HG03196 (cell line): ENCODE measurements around the gene ZFAND3.

Source experiments
- ATAC-seq: cut with Tn5 transposase; IDR thresholded peaks from one replicate; pipeline ENCODE4 v1.9.1; 2021; ENCODE audit not compliant: unreplicated experiment

Gene ZFAND3, protein sequence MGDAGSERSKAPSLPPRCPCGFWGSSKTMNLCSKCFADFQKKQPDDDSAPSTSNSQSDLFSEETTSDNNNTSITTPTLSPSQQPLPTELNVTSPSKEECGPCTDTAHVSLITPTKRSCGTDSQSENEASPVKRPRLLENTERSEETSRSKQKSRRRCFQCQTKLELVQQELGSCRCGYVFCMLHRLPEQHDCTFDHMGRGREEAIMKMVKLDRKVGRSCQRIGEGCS

GRCh38 chr6:37819177-37819801 is at the start of gene ZFAND3:
ZFAND3 (plus strand) TSS chr6:37819727; CDS start chr6:37819946, 219 bp downstream.
- peak; percentile 85 for ATAC-seq

DNA sequence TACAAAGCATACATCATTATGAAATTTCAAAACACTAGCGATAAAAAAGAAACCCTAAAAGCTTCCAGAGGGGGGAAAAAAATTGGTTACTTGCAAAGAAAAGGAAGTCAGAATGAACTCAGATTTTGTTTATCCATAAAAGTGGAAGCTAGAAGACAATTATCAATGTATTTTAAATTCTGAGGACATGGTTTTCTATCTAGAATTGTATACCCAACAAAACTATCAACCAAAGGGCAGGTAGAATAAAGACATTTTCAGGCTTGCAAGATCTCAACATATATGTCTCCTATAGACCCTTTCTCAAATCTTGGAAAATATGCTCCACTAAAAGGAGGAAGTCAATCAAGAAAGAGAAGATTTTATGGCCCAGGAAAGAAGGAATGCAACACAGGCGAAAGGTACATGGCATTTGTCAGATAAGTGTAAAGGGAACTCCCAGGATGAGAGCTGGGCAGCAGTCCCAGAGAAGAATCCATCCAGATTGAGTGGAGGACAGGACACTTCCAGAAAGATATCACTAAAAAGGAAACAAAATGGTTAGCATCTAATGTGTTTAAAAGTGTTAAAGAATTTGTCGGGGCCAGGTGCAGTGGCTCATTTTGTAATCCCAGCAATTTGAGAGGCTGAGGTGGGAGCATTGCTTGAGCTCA is 45.4 kb upstream of the ZFAND3 start:
- ATAC-seq = no peak

DNA sequence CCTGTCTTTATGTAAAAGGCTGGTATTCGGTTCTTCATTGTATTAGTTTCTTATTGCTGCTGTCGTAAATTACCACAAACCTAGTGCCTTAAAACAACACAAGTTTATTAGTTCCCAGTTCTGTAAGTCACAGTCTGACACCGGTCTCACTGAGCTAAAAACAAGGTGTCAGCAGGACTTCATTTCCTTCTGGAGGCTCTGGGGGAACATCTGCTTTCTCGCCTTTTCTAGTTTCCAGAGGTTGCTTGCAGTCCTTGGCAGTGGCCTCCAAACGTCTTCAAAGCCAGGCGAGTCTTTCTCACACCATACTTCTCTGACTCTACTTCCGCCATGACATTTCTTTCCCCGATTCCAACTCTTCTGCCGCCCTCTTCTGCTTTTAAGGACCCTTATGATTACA is 43.0 kb upstream of the ZFAND3 start:
- ATAC-seq = no peak

DNA sequence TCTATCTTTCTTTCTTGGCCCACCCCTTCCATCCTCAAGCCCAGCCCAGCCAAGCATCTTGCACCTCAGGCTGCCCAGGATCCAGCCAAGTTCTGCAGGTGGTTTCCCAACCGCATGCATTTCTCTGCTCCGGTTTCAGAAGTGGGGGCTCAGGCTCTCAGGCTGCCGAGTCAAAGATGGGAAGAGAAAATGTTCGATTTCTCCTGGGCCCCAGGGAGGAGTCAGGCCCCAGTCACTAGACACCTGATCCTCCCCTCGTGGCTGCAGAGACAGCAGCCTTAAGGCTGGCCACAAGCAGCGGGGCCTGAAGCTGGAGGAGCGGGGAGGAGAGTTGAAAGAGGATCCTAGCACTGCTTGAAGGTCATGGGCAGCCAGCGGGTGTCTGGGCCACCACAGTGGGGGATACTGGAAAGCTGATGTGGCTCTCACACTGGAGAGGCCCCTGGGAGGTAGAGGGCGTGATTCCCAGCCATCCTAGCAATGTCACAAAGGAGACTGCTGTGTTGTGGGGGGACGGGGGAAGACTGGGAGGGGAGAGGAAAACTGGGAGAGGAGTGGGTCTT is 42.2 kb upstream of the ZFAND3 start:
- ATAC-seq = no peak

DNA sequence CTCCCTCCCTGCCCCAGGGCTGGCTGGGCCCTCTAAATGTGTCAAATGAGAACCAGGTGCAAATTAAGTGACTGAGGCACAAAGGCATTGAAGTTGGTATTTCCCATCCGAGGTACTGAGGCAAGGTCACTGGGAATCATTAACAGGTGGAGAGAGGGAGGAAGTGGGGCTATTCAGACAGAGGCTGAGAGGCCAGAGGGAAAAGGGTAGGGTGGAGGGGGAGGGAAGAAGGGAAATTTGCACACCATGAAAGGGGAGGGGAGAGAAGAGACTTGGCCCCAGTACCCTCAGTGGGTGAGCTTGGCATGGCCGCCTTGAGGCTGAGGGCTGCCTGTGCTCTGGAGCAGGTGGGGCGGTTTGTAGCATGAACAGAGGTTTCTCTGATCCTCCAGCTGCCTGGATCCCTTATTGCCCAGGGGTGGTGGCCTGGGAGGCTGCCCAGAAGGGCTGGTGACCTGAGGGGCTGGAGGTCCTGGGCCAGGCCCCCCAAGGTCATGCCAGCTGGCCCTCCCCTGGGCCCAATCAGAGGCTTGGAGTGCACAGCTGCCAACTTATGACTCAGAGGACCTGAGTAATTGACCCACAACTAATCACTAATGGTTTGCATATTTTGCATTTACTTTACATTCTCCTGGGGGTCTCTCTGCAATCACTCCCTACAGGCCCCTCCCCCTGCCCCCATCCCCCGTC is 40.3 kb upstream of the ZFAND3 start:
- no peak for ATAC-seq

DNA sequence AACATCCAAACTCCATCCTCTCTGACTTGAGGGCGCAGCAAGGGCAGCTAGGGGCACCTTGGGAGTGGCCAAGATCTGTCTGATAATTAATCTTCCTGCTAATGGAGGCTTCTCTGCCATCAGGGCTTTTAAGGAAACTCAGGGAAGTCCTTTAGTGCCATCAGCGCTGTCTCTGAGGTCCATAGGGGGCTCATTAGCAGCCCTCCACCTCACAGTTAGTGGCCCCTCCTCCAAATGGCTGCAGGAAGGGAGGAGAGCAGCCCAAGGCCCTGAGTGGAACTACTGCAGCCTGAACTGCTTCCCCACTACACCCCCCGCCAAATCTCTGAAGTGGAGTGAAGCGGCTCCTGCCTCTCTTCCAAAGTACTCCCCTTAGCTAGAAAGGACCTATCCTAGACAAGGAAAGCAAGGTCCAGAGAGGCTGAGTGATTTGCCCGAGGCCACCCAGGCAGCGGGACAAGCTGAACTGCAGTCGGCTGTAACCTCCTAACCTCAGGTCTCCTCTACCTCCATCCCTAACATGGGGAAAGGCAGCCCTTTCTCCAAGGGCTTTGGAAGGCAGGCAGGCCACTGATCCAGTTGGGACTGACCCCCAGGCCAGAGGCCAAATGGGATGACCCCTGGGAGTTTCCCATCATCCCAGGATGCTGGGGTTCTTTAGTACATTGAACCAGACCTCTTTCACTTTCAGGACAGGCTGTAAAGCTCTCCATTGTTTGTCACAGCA is 39.5 kb upstream of the ZFAND3 start:
- no peak for ATAC-seq

GRCh38 chr6:37781788-37782187 is 37.7 kb upstream of the ZFAND3 start:
- ATAC-seq = no peak

GRCh38 chr6:37783025-37783855 is 36.3 kb upstream of the ZFAND3 start:
- ATAC-seq = no peak

DNA sequence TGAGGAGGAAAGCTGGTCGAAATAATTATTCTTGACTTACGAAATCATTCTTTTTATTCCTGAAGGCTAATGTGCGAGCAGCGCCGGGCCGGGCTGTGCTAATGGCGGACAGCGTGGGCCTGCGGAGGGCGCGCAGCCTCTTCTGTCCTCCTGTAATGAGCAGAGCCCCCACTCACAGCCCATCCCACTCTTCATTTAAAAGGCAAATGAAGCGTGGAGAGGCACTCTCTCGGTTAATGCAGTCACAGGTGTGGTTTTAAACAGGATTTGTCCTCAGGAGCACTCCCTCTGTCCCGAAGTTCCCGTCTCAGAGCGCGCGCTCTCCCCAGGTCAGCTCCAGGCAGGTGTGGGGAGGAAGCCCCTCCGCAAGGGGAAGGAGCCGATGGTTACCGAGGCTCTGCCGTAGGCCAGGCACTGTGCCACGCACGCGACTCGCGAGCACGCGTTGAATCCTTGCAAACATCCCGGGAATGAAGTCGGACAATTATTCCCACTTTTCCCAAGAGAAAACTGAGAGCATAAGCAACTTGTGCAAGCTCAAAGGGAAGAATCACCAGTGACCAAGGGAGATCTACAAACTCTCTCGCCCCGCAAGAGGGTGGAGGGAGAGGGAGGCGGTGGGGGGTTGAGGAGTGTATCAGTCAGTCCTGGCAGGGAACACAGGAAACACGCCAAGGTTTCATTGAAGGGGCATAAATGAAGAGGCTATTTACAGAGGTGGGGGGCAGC is 35.5 kb upstream of the ZFAND3 start:
- no peak for ATAC-seq

DNA sequence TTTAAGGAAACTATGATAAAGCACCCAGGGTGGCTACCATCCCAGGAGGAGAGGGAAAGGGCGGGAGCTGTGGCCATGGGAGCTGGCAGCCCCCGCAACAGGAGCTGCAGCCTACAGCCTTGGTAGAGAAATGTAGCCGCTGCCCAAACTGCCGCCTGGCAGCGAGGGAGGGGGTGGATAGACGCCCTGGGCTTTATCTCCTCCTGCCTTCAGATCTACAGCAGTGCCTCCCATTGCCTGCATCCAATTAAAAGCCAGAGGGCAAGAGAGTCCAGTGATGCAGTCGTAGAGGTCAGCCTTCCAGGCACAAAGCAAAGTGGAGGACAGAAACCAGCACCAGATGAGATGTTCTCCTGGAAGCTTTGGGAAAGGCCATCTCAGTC is 35.0 kb upstream of the ZFAND3 start:
- no peak for ATAC-seq

DNA sequence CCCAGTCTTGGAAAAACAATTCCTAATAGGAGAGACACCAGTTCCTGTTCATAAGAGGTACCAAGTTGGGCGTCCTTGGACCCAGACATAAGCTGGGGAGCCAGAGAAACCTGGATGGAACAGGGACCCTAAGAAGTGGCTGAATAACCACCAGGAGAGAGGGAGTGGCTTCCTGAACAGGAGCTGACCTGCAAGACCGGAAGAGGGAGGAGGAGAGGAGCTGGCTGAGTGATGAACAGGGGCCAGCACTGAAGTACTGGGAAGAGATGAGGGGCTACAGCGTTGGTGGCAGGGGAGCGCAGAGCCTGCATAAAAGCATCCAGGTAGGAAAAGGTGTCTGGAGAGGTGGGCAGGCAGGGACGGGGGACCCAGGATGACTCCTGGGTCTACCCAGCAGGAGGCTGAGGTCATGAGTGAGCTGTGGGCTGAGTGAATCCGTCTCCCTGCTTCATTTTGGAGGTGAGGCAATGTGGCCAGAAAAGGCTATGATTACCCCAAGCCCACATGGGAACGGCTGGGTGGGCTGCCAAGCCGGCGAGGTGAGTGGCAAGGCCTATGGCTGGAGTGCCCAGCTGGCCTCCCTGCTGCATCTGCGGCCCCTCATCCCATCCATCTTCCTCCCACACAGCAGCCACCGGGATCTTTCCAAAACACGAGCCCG is 34.4 kb upstream of the ZFAND3 start:
- no peak for ATAC-seq

DNA sequence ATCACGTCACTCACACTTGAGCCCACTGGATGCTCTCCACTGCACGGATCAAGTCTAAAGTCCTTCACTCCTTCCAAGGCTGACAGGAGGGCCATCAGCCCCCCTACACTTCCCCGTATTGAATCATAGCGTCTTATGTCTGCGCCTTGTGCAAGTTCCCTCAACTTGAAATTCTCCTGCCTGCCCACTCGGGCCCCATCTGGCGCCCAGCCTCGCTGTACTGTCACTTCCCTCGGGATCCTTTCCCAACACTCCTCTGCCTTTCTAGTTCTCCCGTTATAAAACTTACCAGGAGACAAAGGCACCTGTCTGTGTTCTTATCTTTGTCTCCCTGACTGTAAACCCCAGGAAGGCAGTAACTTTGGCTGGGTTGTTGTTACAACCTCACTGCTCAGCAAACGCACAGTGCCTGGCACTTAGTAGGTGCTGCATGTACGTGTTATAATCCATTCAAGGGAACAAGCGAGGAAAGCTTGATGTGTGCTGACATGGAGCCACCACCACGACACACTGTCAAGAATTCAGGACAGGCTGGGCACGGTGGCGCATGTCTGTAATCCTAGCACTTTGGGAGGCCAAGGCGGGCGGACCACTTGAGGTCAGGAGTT is 33.8 kb upstream of the ZFAND3 start:
- no peak for ATAC-seq

- no peak for ATAC-seq
Measured at GRCh38 chr6:37787216-37787615, 32.3 kb upstream of the ZFAND3 start.

DNA sequence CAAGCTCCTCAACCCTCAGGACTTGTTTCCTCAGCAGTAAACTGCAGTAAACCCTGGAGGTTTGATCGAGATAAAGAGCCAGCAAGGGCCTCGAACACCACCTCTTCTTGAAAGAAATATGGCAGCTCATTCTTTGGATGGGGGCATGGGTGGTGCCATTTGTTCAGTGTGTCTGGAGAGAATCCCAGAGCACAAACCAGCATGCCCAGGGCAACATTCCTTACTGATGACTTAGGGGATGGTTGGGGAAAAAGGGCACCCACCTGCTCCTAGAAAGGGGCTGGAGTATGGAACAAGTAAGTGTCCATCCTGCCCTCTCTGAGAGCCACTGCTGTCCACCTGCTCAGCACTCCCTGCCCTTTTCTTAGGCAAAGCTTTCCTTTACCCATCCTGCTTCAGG is 31.3 kb upstream of the ZFAND3 start:
- no peak for ATAC-seq

DNA sequence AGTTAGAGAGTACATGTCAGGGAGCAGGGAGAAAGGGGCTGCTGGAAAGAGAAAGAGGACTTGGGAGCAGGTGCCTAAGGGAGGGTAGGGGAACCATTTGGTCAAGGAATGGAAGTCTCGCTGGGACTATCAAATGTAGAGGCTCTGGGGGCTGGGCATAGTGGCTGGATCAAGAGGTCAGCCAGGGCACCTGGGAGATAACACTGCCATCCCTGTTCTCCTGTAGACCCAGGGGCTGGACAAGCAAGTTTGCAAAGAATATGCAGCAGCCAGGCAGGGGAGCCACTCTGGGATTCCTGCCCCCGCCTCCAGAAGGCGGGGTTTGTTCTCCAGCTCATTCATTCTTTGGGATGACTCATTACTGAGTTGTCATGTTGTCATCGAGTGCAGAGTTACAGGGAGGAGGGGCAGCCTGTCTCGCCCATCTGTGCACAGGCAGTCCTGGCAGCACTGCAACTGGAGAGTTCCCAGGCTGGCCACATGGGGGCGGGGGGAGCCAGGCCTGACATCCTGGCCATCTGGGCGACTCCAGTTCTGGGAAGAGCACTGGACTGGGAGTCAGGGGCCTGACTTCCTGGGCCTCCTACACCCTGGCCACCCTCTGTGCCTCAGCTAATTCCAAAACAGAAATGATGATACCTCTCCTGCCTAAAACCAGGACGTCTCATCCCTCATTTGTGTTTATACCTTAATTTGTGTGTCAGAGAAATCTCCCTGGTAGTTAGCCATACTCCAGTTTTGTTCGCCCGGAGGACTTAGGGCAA is 28.2 kb upstream of the ZFAND3 start:
- peak; percentile 92 for ATAC-seq

DNA sequence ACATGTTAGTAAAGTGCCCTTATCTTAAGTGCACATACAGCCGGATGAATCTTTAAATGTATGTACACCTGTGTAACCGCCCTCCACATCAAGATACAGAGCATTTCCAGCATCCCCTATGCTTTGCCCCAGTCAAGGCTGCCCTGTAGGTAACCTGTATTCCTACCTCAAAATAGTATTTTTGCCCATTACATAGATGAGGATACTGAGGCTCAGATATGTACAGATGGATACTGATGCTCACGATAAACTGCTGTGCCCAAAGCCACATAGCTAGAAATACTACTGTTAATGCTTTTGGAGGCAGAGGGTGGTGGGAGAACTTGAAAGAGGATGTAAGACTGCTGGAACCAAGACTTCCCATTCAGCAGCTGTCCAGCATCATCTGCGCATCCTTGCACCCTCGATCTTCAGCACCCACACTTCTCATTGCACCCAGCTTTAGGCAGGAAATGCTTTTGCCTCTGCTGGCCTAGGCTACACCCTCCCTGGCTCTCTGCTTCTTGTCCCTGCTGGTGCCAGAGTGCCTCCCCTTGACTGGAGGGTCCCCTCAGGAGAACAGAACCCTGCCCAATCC is 27.0 kb upstream of the ZFAND3 start:
- ATAC-seq = no peak

DNA sequence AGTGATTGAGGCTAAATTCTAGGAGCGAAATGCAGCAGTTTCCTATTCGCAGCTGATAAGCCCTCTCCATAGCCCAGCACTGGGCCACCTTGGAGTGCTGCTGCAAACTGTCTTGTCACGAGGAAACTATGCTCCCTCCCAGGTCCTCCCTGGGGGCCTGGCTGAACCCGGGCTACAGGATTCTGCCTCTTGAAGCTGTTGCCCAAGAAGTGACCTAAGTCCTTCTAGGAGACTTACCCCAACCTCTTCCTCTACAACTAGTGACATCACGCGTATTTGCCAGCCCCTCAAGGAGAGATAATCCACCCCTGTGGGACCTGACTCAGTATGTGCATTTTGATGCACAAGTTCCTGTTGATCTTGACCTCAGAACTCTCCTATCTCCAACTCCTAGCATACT is 26.5 kb upstream of the ZFAND3 start:
- ATAC-seq = no peak
